B cell (primary cell): ENCODE data around the gene SLC15A4. TPM values are rescaled to one million over a fixed set of nuclear protein-coding genes. Genes with fewer than 3 reads are reported as not detected.
A peak's percentile ranks its signal among the peaks of the same experiment; 100 is the strongest.

Source experiments
- ATAC-seq: fragments of 200-7000 bp; cut with Tn5 transposase; one replicate; pipeline ENCODE4 v1.10.0; 2021; ENCODE audit warnings: low read depth, mild to moderate bottlenecking, moderate number of reproducible peaks, moderate library complexity
- CTCF ChIA-PET: fragments of 350-600 bp; sonication (Branson Sonifier 250); formaldehyde crosslinking; loops from one replicate; lab custom pipeline; 2021; ENCODE audit warnings: antibody characterized with exemption, inconsistent platforms; lab: Charles Lee
- POLR2A ChIA-PET: fragments of 350-600 bp; sonication (Branson Sonifier 250); formaldehyde crosslinking; loops from one replicate; lab custom pipeline; 2021; ENCODE audit warnings: antibody characterized with exemption; lab: Charles Lee
- DNase-seq: peaks from one replicate; pipeline ENCODE4 v3.0.0; 2013
- H2AFZ ChIP-seq: 2 replicates; pipeline ENCODE4 v1.6.1; 2012; ENCODE audit warnings: mild to moderate bottlenecking, low read depth, low read length; ENCODE audit not compliant: insufficient read depth, poor library complexity, severe bottlenecking
- H3K27ac ChIP-seq, 2 donors: 1 replicate in 1 of 2; 2 replicates in 1 of 2; pipeline ENCODE4 v1.5.1; 2012 to 2013; ENCODE audit warnings: low read length in 2 of 2, mild to moderate bottlenecking in 2 of 2, moderate library complexity in 1 of 2
- H3K27me3 ChIP-seq, 4 experiments: fragments of 200-600 bp in 1 of 4; sonication (generic) in 1 of 4; replicated peaks in 1 of 4; 1 replicate in 2 of 4; 2 replicates in 2 of 4; pipeline versions ENCODE4 v1.6.1 to v1.7.0; 2013 to 2016; ENCODE audit warnings: low read length in 3 of 4, mild to moderate bottlenecking in 2 of 4, mixed read lengths in 1 of 4, moderate library complexity in 1 of 4; ENCODE audit not compliant: insufficient read depth in 4 of 4, control insufficient read depth in 3 of 4; ENCODE audit errors: control extremely low read depth in 1 of 4
- H3K36me3 ChIP-seq, 2 experiments: replicated peaks in 1 of 2; 1 replicate in 1 of 2; 2 replicates in 1 of 2; pipeline versions ENCODE4 v1.6.1 to v1.7.1; 2013; ENCODE audit warnings: low read length in 1 of 2; ENCODE audit not compliant: insufficient read depth in 2 of 2, control insufficient read depth in 1 of 2; ENCODE audit errors: control extremely low read depth in 1 of 2, extremely low read depth in 1 of 2
- H3K4me1 ChIP-seq, 2 donors: fragments of 200-600 bp in 1 of 2; sonication (generic) in 1 of 2; 1 replicate in 1 of 2; 2 replicates in 1 of 2; pipeline versions ENCODE4 v1.5.1 to v1.6.1; 2013 to 2017; ENCODE audit warnings: low read length in 2 of 2; ENCODE audit not compliant: control insufficient read depth in 2 of 2, insufficient read depth in 2 of 2
- H3K4me2 ChIP-seq: replicated peaks from 2 replicates; pipeline ENCODE3; 2012; ENCODE audit warnings: mild to moderate bottlenecking, low read depth, low read length; ENCODE audit not compliant: poor library complexity, severe bottlenecking
- H3K4me3 ChIP-seq, 5 experiments: fragments of 200-600 bp in 1 of 5; sonication (generic) in 1 of 5; 1 replicate in 3 of 5; 2 replicates in 2 of 5; pipeline versions ENCODE4 v1.5.1 to v1.7.0; 2011 to 2016; ENCODE audit warnings: low read length in 4 of 5, mild to moderate bottlenecking in 4 of 5, low read depth in 2 of 5, control low read depth in 1 of 5, moderate library complexity in 1 of 5; ENCODE audit not compliant: insufficient read depth in 1 of 5; ENCODE audit errors: control extremely low read depth in 1 of 5, extremely low read depth in 1 of 5
- H3K79me2 ChIP-seq: fragments of 200-600 bp; sonication (generic); one replicate; pipeline ENCODE4 v1.6.0; 2016; ENCODE audit warnings: low read length; ENCODE audit not compliant: control insufficient read depth, insufficient read depth
- H3K9ac ChIP-seq: fragments of 200-600 bp; sonication (generic); 2 replicates; pipeline ENCODE4 v1.6.1; 2017; ENCODE audit warnings: mild to moderate bottlenecking, low read length, moderate library complexity
- H3K9me3 ChIP-seq, 3 donors: one replicate each; pipeline versions ENCODE4 v1.6.1 to v1.7.1; 2013; ENCODE audit warnings: low read length in 2 of 3; ENCODE audit not compliant: control insufficient read depth in 2 of 3, insufficient read depth in 1 of 3; ENCODE audit errors: control extremely low read depth in 1 of 3
- H4K20me1 ChIP-seq: 2 replicates; pipeline ENCODE4 v1.6.0; 2012; ENCODE audit warnings: mild to moderate bottlenecking, low read length; ENCODE audit not compliant: insufficient read depth, control insufficient read depth, poor library complexity, severe bottlenecking
- H3K27ac Mint-ChIP-seq: one replicate; pipeline ENCODE4 v1.8.0; 2021; ENCODE audit warnings: mixed read lengths
- H3K27me3 Mint-ChIP-seq: one replicate; pipeline ENCODE4 v1.8.0; 2021; ENCODE audit warnings: mixed read lengths
- H3K4me1 Mint-ChIP-seq: one replicate; pipeline ENCODE4 v1.8.0; 2021; ENCODE audit warnings: mixed read lengths
- H3K4me3 Mint-ChIP-seq: one replicate; pipeline ENCODE4 v1.8.0; 2021; ENCODE audit warnings: mixed read lengths
- H3K9me3 Mint-ChIP-seq: one replicate; pipeline ENCODE4 v1.8.0; 2022; ENCODE audit warnings: mixed read lengths; ENCODE audit not compliant: insufficient read depth
- EZH2 ChIP-seq: IDR thresholded peaks from 2 replicates; pipeline ENCODE4 v1.6.1; 2012; ENCODE audit warnings: borderline replicate concordance, low read depth, mild to moderate bottlenecking, moderate library complexity, low read length; ENCODE audit not compliant: insufficient read depth, poor library complexity, severe bottlenecking
- WGBS: methylation state at CpG from one replicate; pipeline ENCODE4 v1.1.5; 2013; ENCODE audit warnings: missing lambda C conversion rate; ENCODE audit not compliant: insufficient coverage; 5-methylcytosine and 5-hydroxymethylcytosine counted together
- intact Hi-C: fragments of 100-400 bp; cut with micrococcal nuclease; formaldehyde crosslinking; loops from one replicate; pipeline ENCODE4 v1.10.0; 2022
- polyA plus RNA-seq: library from polyadenylated mRNA; depleted of rRNA; stranded (reverse); fragments of >200 nt; gene quantifications from 2 replicates; pipeline ENCODE4 v1.2.3, GENCODE V29; 2012
- total RNA-seq, 2 donors: library from RNA; stranded (reverse); fragments of 120-200 nt in 1 of 2; gene quantifications; 1 replicate in 1 of 2; 2 replicates in 1 of 2; pipeline versions ENCODE4 v1.2.3 to v1.2.4, GENCODE V29; 2013 to 2022
- TF ChIP-seq, protein P1 (sequence below): fragments of 200-600 bp; IDR thresholded peaks from one replicate; pipeline ENCODE4 v1.8.0; 2022; ENCODE audit warnings: antibody characterized with exemption, mild to moderate bottlenecking

SLC15A4 gene
- total and polyA plus RNA-seq, 2 donors (not counting 1 experiment from before 2014, with no cell fraction given) = 48.9 to 67.2 TPM

GRCh38 chr12:128793701-128794100 lies 30.1 kb downstream of the SLC15A4 start:
- Histone ChIP-seq H3K9me3 (no peaks in the 10 kb centered on the region), H3K4me1 (peaks cover 96 to 98% of the 10 kb centered on the region in 2 donors), H3K79me2 (peaks cover 30% of the 10 kb centered on the region), H3K4me3 (peak overlapping the region in 1 of 5 experiments; percentile 4), H2AFZ (no peak overlapping the region), H3K36me3 (peaks cover 0 to 44% of the 10 kb centered on the region in 2 experiments), H3K27me3 (no peaks in the 10 kb centered on the region), H4K20me1 (no peaks in the 10 kb centered on the region), H3K4me2 (peak overlapping the region; percentile 74), H3K27ac (peak overlapping the region; percentile 84 to 93), H3K9ac (no peak overlapping the region)
- ATAC-seq (no peak), DNase-seq (no peak)
- Mint-ChIP-seq H3K9me3 (no peaks in the 10 kb centered on the region), H3K4me1 (peaks cover 96% of the 10 kb centered on the region), H3K4me3 (peak overlapping the region; percentile 73), H3K27me3 (no peaks in the 10 kb centered on the region), H3K27ac (peak overlapping the region; percentile 88)
- intact Hi-C loops = no loop called here
- CTCF ChIA-PET = interaction anchor here (1.1 to 6.5 kb wide), 5 partner anchors 8 to 60 kb away, joined by 3 to 65 read pairs (median 4); no protein-coding TSS in a partner anchor
- TF ChIP-seq, protein P1, sequence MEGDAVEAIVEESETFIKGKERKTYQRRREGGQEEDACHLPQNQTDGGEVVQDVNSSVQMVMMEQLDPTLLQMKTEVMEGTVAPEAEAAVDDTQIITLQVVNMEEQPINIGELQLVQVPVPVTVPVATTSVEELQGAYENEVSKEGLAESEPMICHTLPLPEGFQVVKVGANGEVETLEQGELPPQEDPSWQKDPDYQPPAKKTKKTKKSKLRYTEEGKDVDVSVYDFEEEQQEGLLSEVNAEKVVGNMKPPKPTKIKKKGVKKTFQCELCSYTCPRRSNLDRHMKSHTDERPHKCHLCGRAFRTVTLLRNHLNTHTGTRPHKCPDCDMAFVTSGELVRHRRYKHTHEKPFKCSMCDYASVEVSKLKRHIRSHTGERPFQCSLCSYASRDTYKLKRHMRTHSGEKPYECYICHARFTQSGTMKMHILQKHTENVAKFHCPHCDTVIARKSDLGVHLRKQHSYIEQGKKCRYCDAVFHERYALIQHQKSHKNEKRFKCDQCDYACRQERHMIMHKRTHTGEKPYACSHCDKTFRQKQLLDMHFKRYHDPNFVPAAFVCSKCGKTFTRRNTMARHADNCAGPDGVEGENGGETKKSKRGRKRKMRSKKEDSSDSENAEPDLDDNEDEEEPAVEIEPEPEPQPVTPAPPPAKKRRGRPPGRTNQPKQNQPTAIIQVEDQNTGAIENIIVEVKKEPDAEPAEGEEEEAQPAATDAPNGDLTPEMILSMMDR = no peak
- TF ChIP-seq EZH2 = no peak
- 66% methylated on average over 4 of the region's 6 CpGs for WGBS
- POLR2A ChIA-PET = interaction anchor here (0.7 to 6.1 kb wide), 2 partner anchors 27 to 62 kb away, joined by 3 to 47 read pairs; no protein-coding TSS in a partner anchor

DNA sequence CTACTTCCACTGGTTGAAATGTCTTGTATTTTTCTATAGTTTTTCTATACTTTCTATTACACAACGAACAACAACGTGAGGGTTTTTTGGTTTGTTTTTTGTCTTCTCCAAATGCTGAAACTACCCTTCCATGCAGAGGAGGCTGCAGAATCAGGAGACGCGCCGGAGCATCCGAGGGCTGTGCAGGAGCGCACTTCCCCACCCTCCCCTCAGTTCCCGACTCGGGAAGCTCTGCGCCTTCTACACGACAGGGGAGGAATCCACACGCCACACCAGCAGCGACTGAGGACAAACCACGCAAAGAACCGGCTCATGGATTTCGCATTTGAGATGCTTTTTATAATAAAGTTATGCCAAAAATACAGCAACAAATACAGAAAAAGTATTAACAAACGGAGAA lies 30.9 kb downstream of the SLC15A4 start:
- H3K9me3 Mint-ChIP-seq = no peaks in the 10 kb centered on the region
- H3K27ac ChIP-seq = peak overlapping the region in 1 of 2 donors; percentile 93
- no peak overlapping the region for H3K4me3 ChIP-seq
- DNase-seq = no peak
- no peak for ATAC-seq
- H3K4me1 Mint-ChIP-seq = peaks cover 92% of the 10 kb centered on the region
- 98% methylated on average over 12 of the region's 17 CpGs for WGBS
- H4K20me1 ChIP-seq = no peaks in the 10 kb centered on the region
- no peaks in the 10 kb centered on the region for H3K9me3 ChIP-seq
- H3K79me2 ChIP-seq = peaks cover 25% of the 10 kb centered on the region
- CTCF ChIA-PET = interaction anchor here (4.5 kb wide), 1 partner anchor 10 kb away, joined by 24 read pairs; no protein-coding TSS in a partner anchor
- TF ChIP-seq, protein P1 = no peak
- TF ChIP-seq EZH2 = no peak
- no peak overlapping the region for H3K9ac ChIP-seq
- POLR2A ChIA-PET = no interaction called here
- H2AFZ ChIP-seq = no peak overlapping the region
- H3K27me3 ChIP-seq = no peaks in the 10 kb centered on the region
- peaks cover 96 to 98% of the 10 kb centered on the region in 2 donors for H3K4me1 ChIP-seq
- H3K4me2 ChIP-seq = peak overlapping the region; percentile 74
- no peak overlapping the region for H3K4me3 Mint-ChIP-seq
- H3K27ac Mint-ChIP-seq = peak overlapping the region; percentile 86
- H3K36me3 ChIP-seq = peaks cover 0 to 38% of the 10 kb centered on the region in 2 experiments
- H3K27me3 Mint-ChIP-seq = no peaks in the 10 kb centered on the region
- intact Hi-C loops = no loop called here
